Activated B cell treated with CpG ODN at 0.5 μM for 24 hours (primary cell): Measurements from ENCODE around the gene INTS1. TPM values are rescaled to one million over a fixed set of nuclear protein-coding genes. Genes with fewer than 3 reads are reported as not detected.

ENCODE experiments used
- ATAC-seq: fragments of 200-7000 bp; cut with Tn5 transposase; one replicate; pipeline ENCODE4 v1.10.0; 2021; ENCODE audit warnings: low read depth, mild to moderate bottlenecking, moderate library complexity
- CTCF ChIA-PET: fragments of 350-600 bp; sonication (Branson Sonifier 250); formaldehyde crosslinking; loops from one replicate; lab custom pipeline; 2021; ENCODE audit warnings: antibody characterized with exemption; lab: Charles Lee
- POLR2A ChIA-PET: fragments of 350-600 bp; sonication (Branson Sonifier 250); formaldehyde crosslinking; loops from one replicate; lab custom pipeline; 2021; ENCODE audit warnings: antibody characterized with exemption; lab: Charles Lee
- DNase-seq: peaks from one replicate; pipeline ENCODE4 v3.0.0; 2022
- H3K27ac Mint-ChIP-seq: one replicate; pipeline ENCODE4 v1.8.0; 2020; ENCODE audit warnings: mixed read lengths
- H3K27me3 Mint-ChIP-seq: one replicate; pipeline ENCODE4 v1.8.0; 2021; ENCODE audit warnings: mixed read lengths
- H3K36me3 Mint-ChIP-seq: one replicate; pipeline ENCODE4 v1.8.0; 2021; ENCODE audit warnings: low read depth, mixed read lengths
- H3K4me1 Mint-ChIP-seq: one replicate; pipeline ENCODE4 v1.8.0; 2021; ENCODE audit warnings: mixed read lengths
- H3K4me3 Mint-ChIP-seq: one replicate; pipeline ENCODE4 v1.8.0; 2020; ENCODE audit warnings: mild to moderate bottlenecking, mixed read lengths
- H3K9me3 Mint-ChIP-seq: one replicate; pipeline ENCODE4 v1.8.0; 2020; ENCODE audit warnings: mixed read lengths
- intact Hi-C: fragments of 100-400 bp; cut with micrococcal nuclease; formaldehyde crosslinking; loops from one replicate; pipeline ENCODE4 v1.15.1; 2024
- total RNA-seq: library from RNA; stranded (reverse); gene quantifications from 2 replicates; pipeline ENCODE4 v1.2.3, GENCODE V29; 2022
- TF ChIP-seq, protein P1 (sequence below): fragments of 200-600 bp; IDR thresholded peaks from one replicate; pipeline ENCODE4 v1.8.0; 2022; ENCODE audit warnings: antibody characterized with exemption, mild to moderate bottlenecking

Gene INTS1
- total RNA-seq, 1 donor from 2014 or later: 110 TPM

DNA sequence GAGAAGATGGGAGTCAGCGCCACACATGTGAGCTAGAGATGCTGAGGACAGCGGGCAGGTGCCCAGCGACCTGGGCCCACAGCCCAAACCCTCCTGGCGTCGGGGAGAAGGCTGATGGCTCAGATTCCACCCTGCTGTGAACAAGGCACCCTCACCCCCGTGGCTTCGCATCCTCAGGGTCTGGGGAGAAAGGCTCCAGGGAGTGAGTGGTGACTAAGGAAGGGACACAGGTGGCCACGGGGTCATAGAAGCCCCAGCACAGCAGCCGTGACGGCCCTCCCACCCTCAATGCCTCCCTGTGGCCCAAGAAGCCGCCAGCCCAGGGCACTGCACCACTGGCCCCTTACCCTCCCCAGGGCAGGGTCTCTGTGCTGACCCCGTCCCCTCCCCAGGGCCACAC, 19.6 kb downstream of the INTS1 start:
- TF ChIP-seq, protein P1, sequence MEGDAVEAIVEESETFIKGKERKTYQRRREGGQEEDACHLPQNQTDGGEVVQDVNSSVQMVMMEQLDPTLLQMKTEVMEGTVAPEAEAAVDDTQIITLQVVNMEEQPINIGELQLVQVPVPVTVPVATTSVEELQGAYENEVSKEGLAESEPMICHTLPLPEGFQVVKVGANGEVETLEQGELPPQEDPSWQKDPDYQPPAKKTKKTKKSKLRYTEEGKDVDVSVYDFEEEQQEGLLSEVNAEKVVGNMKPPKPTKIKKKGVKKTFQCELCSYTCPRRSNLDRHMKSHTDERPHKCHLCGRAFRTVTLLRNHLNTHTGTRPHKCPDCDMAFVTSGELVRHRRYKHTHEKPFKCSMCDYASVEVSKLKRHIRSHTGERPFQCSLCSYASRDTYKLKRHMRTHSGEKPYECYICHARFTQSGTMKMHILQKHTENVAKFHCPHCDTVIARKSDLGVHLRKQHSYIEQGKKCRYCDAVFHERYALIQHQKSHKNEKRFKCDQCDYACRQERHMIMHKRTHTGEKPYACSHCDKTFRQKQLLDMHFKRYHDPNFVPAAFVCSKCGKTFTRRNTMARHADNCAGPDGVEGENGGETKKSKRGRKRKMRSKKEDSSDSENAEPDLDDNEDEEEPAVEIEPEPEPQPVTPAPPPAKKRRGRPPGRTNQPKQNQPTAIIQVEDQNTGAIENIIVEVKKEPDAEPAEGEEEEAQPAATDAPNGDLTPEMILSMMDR: no peak
- CTCF ChIA-PET: no interaction called here
- H3K27ac Mint-ChIP-seq: no peak overlapping the region
- H3K9me3 Mint-ChIP-seq: no peaks in the 10 kb centered on the region
- no peaks in the 10 kb centered on the region for H3K4me1 Mint-ChIP-seq
- intact Hi-C loops: no loop called here
- ATAC-seq (no peak), DNase-seq (no peak)
- H3K27me3 Mint-ChIP-seq: no peaks in the 10 kb centered on the region
- peaks cover 73% of the 10 kb centered on the region for H3K36me3 Mint-ChIP-seq
- POLR2A ChIA-PET: interaction anchor here (0.6 kb wide), 1 partner anchor 50 kb away, joined by 3 read pairs; no protein-coding TSS in a partner anchor
- H3K4me3 Mint-ChIP-seq: no peak overlapping the region

DNA sequence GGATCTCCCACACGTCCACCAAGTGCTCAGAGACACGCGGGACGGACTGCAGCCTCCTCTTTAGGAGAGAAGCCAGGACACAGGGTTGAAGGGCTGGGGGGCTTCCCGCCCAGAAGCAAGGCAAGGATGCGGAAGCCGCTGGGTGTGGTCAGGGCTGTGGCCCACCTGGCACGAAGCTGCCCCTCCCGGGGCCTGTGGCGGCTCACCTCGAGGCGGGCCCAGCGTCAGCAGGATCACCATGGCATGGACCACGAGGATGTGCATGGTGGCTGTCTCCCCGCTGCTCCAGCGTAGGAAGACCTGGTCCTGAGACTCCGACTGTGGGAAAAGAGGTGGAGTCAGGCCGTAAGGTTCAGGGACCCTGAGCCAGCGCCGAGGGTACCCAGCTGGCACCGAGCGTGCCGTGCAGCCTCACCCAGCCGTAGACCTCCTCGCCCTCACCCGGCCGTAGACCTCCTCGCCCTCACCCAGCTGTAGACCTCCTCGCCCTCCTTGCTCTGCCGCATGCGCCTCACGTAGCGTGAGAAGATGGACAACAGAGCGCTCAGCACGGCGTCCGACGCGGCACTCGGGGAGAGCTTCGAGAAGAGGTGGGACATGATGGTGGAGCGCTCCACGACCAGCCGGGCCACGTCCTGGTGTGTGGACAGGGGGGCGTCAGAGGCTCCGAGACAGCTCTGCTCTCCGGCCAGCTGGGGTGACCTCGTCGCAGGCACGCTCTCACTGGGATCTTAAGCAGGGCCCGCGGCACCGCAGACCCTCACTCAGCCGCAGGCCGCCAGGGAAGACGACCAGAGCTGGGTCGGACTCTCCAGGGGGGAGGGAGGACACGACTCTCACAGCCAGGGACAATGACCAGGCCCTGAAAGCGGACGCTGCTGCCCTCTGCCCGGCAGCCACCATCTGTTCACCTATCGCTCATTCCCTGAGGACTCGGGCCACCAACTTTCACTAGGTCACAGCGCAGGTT, 20.4 kb downstream of the INTS1 start:
- Mint-ChIP-seq H3K27ac (no peak overlapping the region), H3K9me3 (no peaks in the 10 kb centered on the region), H3K27me3 (no peaks in the 10 kb centered on the region), H3K4me1 (no peaks in the 10 kb centered on the region), H3K36me3 (peaks cover 72% of the 10 kb centered on the region), H3K4me3 (no peak overlapping the region)
- TF ChIP-seq, protein P1: no peak
- no peak for ATAC-seq
- ChIA-PET POLR2A (interaction anchor here (0.6 kb wide), 1 partner anchor 51 kb away, joined by 3 read pairs; no protein-coding TSS in a partner anchor), CTCF (no interaction called here)
- DNase-seq: no peak
- intact Hi-C loops: no loop called here

DNA sequence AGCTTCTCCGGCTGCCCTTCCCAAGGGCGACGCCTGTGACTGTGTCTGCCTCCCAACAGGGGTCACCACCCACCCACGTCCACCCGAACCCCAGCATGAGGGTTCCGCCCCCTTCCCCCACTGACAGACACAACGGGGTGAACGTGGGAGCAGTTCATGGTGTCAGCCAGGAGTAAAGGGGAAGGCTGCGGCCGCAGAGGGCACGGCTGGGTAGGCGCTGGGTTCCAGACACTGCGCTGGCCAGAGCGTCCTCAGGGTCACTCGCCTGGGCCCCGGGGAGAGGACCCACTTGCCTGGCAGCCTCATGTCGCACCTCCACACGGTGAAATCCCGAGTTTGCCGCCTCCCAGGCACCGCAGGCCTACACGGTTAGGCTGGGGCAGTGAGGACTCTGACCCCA, 21.1 kb downstream of the INTS1 start:
- intact Hi-C loops: no loop called here
- H3K27me3 Mint-ChIP-seq: no peaks in the 10 kb centered on the region
- no peak for DNase-seq
- H3K9me3 Mint-ChIP-seq: no peaks in the 10 kb centered on the region
- CTCF ChIA-PET: no interaction called here
- ATAC-seq: no peak
- H3K4me3 Mint-ChIP-seq: no peak overlapping the region
- H3K36me3 Mint-ChIP-seq: peaks cover 65% of the 10 kb centered on the region
- no peak overlapping the region for H3K27ac Mint-ChIP-seq
- POLR2A ChIA-PET: no interaction called here
- TF ChIP-seq, protein P1: no peak
- H3K4me1 Mint-ChIP-seq: no peaks in the 10 kb centered on the region

DNA sequence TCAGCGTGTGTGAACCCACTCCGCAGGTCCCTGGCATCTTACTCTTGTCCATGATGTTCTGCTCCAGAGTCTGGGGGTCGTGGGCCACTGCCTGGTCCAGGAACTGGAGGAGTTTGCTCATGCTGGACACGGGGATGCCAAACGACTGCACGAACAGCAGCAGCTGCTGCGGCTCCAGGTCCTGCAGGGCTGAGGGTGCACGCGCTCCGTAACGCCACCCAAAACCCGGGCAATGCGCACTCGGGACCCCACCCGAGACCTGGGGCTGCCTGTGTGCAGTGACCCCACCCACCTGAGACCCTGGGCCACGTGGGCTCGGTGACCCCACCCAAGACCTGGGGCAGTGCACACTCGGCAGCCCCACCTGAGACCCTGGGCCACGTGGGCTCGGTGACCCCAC, 22.9 kb downstream of the INTS1 start:
- Mint-ChIP-seq H3K4me3 (no peak overlapping the region), H3K36me3 (peaks cover 66% of the 10 kb centered on the region), H3K9me3 (no peaks in the 10 kb centered on the region), H3K27me3 (no peaks in the 10 kb centered on the region), H3K4me1 (no peaks in the 10 kb centered on the region), H3K27ac (no peak overlapping the region)
- ChIA-PET POLR2A (no interaction called here), CTCF (no interaction called here)
- ATAC-seq (no peak), DNase-seq (no peak)
- intact Hi-C loops: no loop called here
- TF ChIP-seq, protein P1: no peak

DNA sequence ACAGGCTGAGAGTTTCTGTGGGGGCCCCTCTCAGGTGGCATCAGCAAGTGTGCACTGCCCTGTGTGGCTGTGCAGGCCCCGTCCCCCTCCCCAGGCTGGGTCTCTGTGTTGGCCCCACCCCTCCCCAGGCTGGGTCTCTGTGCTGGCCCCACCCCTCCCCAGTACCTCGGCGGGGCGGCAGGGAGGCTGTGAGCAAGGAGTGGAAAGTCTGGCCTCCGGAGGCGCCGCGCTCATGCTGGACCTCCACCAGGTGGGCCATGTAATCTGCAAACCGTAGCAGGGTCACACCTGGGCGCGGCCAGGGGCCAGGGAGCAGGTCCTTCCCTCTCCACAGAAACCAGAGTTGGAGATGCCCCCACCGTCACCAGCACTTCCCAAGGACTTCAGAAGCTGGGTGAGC, 23.5 kb downstream of the INTS1 start:
- intact Hi-C loops: no loop called here
- H3K27me3 Mint-ChIP-seq: no peaks in the 10 kb centered on the region
- no peak overlapping the region for H3K4me3 Mint-ChIP-seq
- POLR2A ChIA-PET: no interaction called here
- DNase-seq (no peak), ATAC-seq (no peak)
- TF ChIP-seq, protein P1: no peak
- no peak overlapping the region for H3K27ac Mint-ChIP-seq
- CTCF ChIA-PET: no interaction called here
- peaks cover 60% of the 10 kb centered on the region for H3K36me3 Mint-ChIP-seq
- H3K4me1 Mint-ChIP-seq: no peaks in the 10 kb centered on the region
- H3K9me3 Mint-ChIP-seq: no peaks in the 10 kb centered on the region
